ENCODE measurements around the gene INCA1.
A peak's percentile ranks its signal among the peaks of the same experiment; 100 is the strongest.

Gene INCA1

DNA sequence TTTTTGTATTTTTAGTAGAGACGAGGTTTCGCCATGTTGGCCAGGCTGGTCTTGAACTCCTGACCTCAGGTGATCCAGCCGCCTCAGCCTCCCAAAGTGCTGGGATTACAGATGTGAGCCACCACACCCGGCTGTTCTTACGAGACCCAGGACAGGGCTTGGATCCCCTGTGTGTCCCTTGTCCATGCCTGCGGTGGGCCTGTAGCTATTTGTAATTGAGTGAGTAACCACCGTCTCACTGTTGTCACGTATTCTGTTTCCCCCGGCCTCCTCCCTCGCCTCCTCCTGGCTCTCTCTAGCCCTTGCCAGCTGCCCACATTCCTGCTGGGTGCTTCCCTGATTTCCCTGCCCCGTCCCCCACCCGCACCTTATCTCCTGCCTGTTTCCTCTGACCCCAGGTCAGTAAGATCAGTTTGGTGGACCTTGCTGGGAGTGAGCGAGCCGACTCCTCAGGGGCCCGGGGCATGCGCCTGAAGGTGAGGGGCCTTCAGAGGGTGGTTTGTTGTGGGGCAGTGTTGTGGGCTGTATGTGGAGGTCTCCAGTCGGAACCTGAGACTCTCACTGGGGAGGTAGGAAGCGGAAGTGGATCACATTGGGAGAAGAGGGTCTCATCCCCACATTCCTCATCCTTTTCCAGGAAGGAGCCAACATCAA lies 6.0 kb upstream of the INCA1 start:
- no peak for DNase-seq

DNA sequence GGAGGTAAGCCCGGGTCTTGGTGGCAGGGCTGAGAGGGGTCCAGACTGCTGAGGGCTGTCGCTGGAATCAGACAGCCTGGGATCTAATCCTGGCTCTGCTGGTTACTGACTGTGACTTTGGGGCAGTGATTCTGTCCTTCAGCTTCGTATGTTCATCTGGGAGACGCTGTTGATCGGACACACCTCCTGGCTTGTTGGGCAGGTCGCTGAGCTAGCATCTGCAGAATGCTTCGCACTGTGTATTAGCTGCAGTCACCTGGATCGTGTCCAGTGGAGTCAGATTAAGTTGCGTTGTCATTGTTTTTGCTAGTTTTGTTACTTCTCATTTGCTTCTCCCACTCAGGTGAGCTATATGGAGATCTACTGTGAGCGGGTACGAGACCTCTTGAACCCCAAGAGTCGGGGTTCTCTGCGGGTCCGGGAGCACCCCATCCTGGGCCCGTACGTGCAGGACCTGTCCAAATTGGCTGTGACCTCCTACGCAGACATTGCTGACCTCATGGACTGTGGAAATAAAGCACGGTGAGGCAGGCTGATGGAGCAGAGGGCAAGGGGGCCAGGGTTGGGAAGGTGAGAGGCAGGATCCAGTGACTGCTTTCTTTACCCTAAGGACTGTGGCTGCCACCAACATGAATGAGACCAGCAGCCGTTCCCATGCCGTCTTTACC lies 4.9 kb upstream of the INCA1 start:
- no peak for DNase-seq

DNA sequence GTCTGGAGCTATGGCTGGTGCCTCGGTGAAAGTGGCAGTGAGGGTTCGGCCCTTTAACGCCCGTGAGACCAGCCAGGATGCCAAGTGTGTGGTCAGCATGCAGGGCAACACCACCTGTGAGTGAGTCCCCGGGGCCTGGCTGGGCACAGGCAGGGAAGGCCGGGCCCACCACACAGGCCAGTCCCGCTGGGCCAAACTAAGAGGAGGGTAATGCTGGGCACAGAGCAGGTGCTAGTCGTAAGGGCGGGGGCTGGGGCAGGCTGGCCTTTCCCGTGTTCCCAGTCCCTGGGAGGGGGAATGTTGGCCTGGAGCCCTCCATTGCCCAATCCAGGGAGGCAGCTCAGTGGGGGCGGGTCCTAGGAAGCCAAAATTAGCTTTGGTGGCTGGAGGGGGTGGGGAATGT lies 2.9 kb upstream of the INCA1 start:
- no peak for DNase-seq

- no peak for DNase-seq
Observed at GRCh38 chr17:4999430-5000093, 2.2 kb upstream of the INCA1 start.

DNA sequence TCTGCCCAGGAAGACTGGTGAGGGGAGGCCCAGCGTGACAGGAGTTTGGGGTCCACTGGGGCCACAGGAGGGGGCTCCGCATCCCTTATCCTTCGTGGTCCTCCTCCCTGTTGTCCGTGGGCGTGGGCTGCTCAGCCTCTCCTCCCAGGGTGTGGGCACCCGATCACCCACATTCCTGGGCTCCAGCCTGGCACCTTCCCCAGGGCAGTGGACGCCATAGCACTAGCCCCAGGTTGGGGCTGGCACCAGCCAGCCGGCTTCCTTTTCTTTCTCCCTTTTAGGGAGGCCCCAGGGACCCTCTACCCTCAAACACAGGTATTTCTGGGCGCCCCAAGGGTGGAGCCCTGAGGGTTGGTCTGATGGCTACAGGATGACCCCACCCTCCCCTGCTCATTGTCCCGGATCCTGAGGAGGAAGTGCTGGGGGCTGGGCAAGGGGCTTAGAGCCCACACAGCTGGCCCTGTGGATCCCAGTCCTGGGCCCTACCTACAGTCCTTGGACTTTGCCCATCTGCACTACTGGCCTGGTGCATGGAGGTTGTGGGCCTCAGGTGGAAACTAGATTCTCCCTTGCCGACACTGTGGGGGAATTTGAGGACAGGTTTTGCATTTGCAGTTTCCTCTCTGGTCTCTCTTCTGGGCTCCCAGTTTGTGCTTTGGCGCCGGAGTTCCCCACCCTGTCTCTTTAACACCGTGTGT lies 1.6 kb upstream of the INCA1 start:
- no peak for DNase-seq

GRCh38 chr17:4998027-4998731 lies 857 bp upstream of the INCA1 start:
- no peak for DNase-seq

DNA sequence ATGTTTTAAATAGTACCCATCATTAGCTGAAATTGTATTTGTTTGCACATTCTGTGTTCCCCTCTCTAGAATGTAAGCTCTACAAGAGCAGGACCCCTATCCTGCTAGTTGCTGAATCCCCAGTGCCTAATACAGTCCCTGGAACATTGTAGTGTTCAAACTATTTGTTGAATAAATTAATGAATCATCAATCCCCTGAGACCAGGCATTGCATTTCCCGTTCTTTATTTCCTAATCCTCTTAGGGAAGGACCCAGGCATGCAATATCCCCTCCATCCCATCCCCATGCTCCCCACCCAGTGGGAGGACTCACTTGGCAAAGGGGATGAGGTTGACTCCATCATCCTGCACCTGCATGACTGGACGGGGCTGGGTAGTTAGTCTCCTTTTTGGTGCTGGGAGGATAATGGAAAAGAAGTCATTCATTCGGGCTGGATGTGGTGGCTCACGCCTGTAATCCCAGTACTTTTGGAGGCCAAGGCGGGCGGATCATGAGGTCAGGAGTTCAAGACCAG lies 3.2 kb downstream of the INCA1 start:
- no peak for DNase-seq

DNA sequence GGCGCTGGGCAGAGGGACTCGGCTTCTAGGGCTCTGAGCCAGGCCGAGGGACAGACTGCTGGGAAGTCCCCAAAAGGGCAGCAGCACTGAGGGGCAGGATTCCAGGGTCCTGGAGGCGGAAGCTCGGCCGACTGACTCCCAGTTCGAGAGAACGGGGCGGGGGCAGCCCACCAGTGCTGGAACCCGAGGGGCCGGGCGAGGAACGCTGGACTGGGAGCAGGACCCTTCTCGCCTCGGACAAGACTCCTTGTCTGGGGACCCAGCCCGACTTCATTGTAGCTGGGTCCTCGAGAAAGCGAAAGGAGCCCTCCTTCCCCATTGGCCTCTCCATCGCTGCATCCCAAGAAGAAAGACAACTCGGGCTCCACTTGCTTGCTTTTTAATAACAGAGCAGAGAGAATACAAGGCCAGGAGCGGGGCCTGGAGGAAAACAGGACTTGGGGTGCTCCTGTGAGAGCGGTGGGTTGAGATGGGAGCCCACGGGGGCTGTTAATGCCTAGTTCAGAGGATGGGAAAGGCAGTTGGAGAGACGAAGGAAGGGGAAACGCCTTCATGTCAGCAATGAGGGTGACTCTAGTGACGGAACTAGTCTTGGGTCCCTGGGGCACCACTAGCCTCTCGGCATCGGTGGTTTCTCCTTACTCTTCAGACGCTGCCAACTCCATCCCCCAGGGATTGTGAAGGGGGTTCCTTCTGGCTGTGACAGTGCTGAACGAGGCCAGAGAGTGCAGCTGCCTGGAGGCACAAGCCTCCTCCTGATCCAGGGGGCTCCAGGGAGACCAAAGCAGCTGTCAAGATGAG lies 9.4 kb downstream of the INCA1 start:
- DNase-seq: peak in 1 of 2 experiments; percentile 26

DNA sequence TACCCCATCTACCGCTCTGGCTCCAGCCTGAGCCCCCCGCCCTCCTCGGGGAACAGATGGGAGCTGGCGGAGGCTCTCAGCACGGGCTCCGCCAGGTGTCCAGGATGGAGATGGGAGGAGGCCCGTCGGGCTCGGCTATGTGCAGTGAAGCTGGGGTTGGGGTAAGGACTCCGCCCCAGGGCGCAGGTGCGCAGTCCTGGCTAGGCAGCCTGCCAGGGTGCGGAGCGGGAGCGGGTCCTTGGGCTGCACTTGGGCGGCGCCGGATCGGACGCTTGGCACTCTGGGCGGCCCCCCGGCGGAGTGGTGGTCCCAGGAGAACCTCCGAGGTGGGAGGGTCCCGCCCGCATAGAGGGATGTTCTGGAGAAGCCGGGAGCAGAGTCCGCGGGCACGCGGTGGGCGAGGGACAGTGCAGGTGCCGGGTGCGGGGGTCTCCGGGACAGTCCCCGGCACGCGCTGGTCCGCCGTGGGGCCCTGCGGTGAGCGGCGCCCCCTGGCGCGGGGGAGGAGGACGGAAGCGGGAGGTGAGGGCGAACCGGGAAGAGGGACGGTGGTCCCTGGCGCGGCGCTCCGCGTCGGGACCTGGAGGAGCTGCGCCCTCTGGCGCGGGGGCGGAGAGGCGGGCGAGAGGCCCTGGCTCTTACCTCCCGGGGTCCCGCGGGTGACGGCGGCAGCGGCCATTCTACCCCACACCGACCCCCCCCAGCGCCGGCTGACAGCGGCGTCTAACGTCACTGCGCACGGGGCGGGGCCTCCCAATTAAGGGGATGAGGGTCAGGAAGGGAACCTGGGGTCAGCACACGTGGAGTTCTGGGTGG lies 10.2 kb downstream of the INCA1 start, which contains the start of gene CAMTA2:
Gene CAMTA2, minus strand, starts transcription at position 725 of the 816 bp plus-strand sequence. CDS start 1,453 bp downstream, outside the sequence.
- peak; percentile 20 to 82 for DNase-seq

- DNase-seq: no peak
Observed at GRCh38 chr17:4986403-4986802, 10.9 kb downstream of the INCA1 start.

GRCh38 chr17:4982305-4982704 lies 15.0 kb downstream of the INCA1 start:
- no peak for DNase-seq

DNA sequence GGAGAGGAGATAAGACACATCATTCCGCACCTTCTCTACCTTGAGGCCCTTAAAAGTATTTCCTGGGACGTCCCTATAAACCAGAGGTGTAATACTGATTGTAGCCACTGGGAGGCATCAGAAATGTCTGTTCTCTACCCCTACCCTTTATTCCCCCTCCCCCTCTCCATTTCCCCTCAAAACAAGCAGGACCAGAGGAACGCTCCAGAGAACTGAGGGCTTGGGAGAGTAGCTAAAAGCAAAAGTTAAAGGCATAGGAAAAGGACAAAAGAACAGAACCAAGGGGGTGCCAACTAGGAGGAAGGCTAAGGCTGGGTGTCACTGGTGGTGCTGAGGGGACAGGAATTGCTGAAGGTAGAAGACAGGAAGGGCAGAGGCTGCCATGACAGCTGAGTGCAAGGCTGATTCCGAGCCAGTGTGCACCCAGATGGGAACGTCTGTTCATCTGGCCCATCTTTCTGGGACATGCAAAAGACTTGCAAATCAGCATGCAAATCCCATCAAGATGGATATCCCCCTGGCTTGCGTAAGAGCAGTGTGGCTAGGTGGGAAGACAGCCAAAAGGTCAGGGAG lies 16.6 kb downstream of the INCA1 start:
- peak; percentile 16 to 41 for DNase-seq

DNA sequence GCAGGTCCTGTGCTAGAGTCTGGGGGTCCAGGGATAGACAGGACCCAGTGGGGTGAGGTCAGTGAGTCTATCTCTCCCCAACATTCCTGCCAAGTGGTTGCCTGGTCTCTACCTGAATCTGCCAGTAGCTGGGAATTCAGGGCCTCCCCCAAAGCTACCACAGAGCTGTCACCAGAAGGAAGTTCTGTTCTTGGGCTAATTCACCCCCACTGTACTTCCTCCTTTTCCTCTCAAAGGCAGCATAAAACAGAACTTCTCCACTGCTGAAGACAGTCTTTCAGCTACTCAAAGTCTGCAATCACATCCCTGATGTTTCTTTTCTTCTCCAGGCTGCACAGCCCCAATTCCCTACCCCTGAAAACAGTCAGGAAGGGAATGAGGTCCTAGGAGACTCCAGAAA lies 18.6 kb downstream of the INCA1 start:
- no peak for DNase-seq

GRCh38 chr17:4974115-4974670 lies 23.1 kb downstream of the INCA1 start:
- DNase-seq: no peak

GRCh38 chr17:4973256-4974114 lies 23.8 kb downstream of the INCA1 start:
- no peak for DNase-seq

DNA sequence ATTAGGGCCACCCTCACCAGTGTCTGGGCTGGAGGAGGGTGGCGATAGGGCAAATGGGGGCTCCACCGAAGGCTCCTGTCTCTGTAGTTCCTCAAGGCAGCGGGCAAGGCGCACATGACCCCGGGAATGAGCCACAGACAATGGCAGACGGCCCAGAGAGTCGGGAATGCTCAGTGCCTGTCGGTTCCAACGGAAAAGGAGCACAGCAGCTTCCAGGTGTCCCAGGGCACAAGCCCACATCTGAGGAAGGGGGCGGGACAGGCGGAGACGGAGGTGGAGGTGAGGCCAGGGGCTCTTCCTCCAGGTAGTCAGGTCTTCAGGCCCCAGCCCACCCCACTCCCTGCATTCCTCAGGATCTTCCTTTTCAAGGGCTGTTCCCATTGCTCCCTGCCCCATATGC lies 24.6 kb downstream of the INCA1 start:
- no peak for DNase-seq

DNA sequence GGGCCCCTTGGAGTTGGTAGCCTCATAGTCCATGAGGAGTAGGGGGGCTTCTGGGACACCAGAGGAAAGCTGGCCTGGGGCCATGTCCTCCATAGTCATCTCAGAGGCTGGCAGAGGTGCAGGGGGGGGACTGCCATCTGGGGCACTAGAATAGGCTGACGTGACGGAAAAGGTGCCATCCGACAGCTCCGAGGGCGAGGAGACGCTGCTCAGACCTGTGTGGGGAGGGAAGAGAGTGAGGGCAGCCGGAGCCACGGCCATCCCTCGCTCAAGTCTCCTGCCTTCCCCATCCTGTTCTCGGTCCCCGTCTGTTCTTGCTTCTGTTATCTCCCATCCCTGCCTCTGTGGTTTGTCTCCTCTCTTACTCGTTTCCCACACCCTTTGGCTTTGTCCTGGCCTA lies 25.0 kb downstream of the INCA1 start:
- DNase-seq: no peak

DNA sequence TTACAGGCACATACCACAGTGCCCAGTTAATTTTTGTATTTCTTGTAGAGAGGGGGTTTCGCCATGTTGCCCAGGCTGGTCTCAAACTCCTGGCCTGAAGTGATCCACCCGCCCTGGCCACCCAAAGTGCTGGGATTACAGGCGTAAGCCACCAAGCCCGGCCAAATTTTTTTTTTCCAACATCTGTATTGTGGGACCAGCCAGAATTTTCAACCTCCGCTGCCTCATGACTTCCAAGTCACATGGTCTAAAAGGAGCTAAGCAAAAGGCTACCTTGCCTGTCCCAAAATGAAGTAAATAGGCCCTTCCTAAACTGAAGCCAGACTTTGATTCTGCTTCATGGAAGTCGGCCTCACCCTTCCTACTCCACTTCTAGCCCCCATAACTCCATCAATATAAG lies 25.5 kb downstream of the INCA1 start:
- no peak for DNase-seq

DNA sequence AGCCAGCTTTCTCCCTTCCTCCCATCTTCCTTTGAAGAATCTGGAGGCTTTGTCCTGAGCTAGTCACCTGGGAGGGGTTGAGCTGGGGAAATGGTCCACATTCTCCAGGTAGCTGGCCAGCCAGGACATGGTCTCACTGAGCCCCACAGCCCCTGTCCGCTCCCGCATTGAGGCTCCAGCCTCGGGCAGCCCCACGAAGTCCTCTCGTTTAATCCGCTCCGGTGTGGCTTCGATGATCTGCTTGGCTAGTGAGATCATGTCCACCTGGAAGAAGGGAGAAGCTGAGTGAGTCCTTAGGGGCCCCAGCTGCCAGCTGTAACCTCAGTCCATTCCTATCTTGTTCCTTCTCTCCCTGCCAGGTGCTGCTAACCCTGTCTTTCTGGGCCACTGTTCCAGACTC lies 27.0 kb downstream of the INCA1 start:
- DNase-seq: no peak
